DMS153 (cell line): ENCODE measurements around the gene IKBKG.
"Not testable (repeated sequence)": the region's sequence is repeated elsewhere in the genome, so short reads cannot be mapped to it uniquely, and the experiment has no call there.

Experiments
- DNase-seq: peaks from one replicate; lab custom pipeline; 2025; lab: John Stamatoyannopoulos, UW

IKBKG gene

DNA sequence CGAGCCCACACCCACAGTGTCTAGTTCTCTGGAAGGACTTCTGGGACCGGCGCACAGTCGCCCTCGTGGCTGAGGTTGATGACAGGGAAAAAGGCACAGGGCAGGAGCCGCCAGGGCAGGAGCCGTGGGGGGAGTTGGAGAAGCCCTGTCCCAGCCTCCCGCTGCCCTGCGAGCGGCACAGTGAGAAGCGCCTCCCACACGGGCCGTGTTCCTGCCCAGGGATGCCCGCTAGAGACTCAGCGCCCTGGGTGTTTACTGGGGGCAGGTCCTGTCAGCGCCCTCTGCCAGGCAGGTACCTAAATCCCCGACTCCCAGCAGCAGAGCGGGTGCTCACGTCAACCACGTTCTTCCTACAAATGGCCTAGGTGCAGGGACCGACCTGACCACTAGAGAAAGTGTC is 11.5 kb downstream of the IKBKG start:
- not testable (repeated sequence) for DNase-seq

DNA sequence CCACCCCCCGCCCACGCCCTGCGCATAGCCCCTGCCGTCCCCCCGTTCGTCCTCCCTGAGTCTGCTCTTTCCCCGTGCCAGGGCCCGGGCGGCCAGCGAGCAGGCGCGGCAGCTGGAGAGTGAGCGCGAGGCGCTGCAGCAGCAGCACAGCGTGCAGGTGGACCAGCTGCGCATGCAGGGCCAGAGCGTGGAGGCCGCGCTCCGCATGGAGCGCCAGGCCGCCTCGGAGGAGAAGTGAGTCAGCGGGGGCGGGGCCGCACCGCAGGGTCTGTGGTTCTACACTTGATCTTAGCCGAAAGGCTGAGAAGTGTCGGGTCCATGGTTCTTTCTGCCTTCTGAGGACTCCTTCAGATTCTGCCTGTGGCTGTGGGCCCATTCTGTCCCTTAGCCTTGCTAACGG is 12.9 kb downstream of the IKBKG start:
- not testable (repeated sequence) for DNase-seq

DNA sequence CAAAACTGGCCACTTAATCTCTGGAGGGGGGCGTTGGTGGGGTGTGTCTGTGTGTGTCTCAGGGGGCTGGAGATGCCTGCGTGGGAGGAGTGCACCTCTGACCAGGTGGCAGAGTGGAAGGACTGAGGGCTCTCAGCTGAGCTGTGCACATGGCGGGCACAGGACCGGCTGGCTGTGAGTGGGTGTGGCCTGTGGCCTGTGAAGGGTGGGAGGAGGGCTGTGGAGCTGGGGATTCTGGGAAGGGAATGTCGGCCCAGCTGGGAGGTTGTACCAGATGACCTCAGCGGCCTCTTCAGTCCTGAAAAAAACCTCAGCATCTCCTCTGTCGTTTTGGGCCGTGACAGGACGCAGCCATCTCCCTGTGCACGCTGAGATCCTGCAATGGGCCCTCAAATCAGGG is 14.9 kb downstream of the IKBKG start:
- DNase-seq = not testable (repeated sequence)

GRCh38 chrX:154570361-154570760 is 22.9 kb downstream of the IKBKG start:
- not testable (repeated sequence) for DNase-seq

GRCh38 chrX:154573061-154573460 is 25.6 kb downstream of the IKBKG start:
- not testable (repeated sequence) for DNase-seq

- DNase-seq = not testable (repeated sequence)
These were observed 27.7 kb downstream of the IKBKG start for GRCh38 chrX:154575076-154575475.

DNA sequence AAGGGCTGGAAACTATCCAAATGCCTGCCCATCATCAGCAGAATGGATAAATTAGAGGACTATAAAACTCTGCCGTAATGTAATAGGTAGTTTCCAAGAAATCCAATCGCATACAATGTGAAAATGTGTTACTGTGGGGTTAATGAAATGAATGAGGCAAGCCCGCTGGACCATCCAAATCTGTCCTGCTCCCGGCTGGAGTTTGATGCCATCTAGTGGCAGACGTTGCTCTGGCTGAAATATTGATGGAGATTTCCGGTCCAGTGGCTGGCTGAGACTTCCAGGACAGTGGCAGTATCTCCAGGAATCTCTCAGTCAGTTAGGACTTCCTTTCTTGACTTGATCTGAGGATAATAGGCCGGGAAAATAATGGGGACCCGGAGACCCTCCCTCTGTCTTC is 35.6 kb downstream of the IKBKG start:
- not testable (repeated sequence) for DNase-seq

DNA sequence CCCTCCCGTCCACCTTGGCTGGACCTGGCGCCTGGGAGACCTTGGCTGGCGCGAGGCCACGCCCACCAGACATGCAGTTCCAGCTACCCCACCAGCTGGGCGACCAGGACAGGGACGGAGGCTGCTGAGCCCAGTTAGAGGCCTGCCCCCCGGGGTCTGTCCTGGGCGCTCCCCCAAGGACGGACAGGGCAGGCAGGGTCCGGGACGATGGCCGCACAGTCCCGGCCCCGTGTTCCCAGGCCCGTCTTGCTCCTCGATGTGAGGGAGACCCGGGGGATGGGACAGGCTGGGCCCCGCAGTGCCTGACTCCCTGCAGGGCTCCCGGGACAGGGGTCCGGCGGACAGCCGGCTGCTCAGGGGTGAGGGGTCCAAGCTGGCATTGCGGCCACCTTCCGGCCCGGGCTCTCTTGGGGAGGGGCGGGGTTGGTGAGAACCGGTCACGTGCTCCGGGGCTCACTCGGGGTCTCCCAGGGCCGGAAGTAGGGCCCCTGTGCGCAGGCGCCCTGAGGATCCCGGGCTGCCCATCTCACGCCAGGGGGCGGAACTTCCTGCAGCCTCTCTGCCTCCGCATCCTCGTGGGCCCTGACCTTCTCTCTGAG is 37.3 kb downstream of the IKBKG start, which contains the start of gene CTAG1A:
Gene CTAG1A, plus strand, starts transcription at position 549 of the 599 bp plus-strand sequence. CDS start 74 bp downstream, outside the sequence.
- DNase-seq = not testable (repeated sequence)

- not testable (repeated sequence) for DNase-seq
These were observed 43.0 kb downstream of the IKBKG start for GRCh38 chrX:154590415-154590814.

DNA sequence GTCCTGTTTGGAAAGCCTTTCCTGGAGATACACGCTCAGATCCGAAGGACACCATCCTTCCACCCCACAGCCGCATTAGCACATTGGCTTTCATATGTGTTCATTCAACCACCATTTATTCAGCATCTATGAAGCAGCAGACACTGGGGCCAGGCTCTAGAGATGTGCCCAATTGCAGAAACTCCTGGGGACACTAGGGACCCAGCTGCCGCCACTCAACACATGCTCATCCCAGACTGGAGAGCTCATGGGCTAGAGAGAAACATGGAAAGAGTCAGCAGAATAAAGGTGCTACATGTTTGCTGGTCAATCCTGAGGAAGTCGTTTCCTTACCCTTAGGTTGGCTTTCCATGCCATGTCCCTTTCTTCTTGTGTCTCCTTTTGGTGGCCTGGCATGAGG is 45.1 kb downstream of the IKBKG start:
- no peak for DNase-seq

DNA sequence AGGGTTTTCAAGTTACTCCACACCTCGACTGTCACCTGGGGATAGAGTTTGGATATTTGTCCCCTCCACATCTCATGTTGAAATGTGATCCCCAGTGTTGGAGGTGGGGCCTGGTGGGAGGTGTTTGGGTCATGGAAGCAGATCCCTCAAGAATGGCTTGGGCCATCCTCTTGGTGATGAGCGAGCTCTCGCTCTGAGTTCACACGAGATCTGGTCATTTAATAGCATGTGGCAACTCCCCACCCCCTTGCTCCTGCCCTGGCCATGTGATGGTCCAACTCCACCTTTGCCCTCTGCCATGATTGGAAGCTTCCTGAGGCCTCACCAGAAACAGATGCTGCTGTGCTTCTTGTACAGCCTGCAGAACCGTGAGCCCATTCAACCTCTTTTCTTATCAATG is 45.8 kb downstream of the IKBKG start:
- no peak for DNase-seq

DNA sequence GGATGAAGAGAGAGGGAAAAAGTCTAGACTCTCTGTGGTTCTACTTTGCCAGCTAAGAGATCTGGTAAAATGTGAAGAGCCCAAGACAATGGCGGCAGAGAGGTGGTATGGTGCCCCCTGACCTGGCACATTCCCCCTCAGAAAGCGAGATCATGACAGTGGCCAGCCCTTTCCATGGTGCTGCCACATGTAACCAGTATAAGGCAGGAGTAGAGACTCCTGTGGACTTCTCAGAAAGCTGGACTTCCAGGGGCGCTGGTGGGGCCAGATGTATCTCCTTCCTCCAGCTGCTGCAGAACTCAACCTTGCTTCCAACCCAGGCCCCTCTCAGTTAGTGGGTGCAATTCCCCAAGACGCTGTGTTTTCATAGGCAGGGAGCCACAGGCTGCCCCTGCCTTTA is 47.1 kb downstream of the IKBKG start:
- DNase-seq = no peak

DNA sequence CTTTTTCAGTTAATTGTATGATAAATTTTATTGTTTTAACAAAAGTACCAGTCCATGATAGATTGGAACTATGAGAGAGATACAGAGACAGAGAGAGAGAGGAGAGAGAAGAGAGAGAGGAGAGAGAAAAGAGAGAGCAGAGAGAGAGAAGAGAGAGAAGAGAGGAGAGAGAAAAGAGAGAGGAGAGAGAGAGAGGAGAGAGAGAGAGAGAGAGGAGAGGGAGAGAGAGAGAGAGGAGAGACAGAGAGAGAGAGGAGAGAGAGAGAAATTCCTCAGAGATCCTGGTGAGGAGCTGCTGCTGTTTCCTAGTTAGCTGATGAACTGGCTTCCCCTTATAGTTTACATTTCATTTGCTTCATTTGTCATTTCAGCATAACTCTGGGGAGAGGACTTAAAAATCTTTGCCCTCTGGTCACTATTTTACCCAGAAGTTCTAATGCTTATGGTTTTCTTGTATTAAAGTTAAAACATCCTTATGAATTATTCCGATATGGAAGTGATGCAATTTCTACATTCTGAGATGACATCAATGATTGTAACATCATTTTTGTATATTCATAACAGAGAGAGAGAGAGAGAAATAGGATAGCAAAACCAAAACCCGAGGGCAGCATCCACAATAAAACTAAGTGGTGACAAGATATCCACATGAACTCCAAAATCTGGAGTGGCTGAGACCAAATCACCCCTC is 48.3 kb downstream of the IKBKG start:
- no peak for DNase-seq

DNA sequence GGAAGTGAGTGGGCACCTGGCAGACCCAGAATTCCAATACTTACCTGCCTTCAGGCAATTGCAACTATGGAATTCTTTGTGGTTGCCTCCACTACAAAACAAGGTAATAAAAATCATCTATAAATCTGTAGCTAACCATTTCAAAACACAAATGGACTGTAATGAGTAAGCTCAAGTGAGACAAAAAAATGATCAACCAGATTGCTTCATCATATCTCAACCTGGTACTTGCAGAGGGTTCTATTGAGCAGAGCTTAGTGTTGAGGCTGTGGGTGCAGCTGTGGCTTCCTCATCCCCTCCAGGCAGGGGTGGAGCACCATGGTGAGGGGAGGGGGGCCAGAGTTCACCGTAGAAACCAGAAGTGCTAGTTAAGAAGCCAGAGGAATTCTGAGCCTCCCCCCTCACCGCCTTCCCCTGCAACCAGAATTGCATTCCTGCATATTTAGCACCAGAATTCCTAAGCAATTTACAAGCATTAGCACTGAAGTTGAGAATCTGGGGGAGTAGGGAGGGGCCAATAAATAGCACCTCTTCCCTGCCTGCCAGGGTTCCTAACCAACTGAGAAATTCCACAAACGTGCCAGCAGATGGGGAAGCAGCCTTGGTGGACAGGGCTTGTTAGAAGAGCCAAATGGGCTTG is 49.0 kb downstream of the IKBKG start:
- no peak for DNase-seq

- no peak for DNase-seq
These were observed 49.8 kb downstream of the IKBKG start for GRCh38 chrX:154597221-154597620.

GRCh38 chrX:154598656-154599055 is 51.2 kb downstream of the IKBKG start:
- no peak for DNase-seq

- no peak for DNase-seq
These were observed 52.1 kb downstream of the IKBKG start for GRCh38 chrX:154599531-154599930.

- DNase-seq = no peak
These were observed 53.4 kb downstream of the IKBKG start for GRCh38 chrX:154600759-154601374.

DNA sequence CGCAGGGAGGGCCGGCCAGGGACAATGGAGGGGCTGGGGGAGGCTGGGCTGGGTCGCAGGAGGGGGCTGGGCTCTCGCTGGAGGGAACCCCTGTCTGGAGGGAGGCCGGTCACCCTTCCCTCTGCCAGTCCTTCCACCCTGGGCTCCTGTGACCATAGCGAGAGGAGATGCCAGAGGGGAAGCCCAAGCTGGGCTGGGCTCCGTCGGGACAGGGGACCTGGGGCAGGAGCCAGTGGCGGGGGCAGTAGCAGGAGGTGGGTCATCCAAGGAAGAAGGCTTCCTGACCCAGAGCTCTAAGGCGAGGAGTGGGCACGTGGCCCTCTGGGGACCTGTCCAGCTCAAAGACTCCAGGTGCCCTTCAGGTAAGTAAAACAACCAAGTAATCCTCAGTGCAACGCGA is 54.8 kb downstream of the IKBKG start:
- DNase-seq = no peak

DNA sequence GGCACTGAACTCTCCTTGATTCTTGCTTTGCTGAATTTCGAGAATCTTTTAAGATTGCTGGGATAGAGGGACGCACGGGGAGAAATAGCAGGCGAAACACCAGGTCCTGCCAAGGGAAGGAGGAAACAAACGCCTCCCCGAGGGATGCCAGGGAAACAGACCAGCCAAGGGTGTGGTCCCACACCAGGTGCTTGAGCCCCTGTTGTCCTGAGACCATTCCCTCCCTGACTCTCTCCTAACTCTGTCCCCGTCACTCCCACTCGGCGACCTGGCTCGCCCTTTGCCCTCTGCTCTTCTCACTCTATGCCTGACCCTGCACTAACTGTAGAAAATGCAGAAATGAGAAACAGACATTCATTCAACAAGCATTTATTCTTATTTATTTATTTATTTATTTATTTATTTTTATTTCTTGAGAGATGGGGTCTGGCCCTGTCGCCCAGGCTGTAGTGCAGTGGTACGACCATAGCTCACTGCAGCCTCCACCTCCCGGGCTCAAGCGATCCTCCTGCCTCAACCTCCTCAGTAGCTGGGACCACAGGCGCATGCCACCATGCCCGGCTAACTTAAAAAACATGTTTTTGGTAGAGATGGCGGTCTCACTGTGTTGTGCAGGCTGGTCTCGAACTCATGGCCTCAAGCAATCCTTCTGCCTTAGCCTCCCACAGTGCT is 55.5 kb downstream of the IKBKG start:
- DNase-seq = no peak

DNA sequence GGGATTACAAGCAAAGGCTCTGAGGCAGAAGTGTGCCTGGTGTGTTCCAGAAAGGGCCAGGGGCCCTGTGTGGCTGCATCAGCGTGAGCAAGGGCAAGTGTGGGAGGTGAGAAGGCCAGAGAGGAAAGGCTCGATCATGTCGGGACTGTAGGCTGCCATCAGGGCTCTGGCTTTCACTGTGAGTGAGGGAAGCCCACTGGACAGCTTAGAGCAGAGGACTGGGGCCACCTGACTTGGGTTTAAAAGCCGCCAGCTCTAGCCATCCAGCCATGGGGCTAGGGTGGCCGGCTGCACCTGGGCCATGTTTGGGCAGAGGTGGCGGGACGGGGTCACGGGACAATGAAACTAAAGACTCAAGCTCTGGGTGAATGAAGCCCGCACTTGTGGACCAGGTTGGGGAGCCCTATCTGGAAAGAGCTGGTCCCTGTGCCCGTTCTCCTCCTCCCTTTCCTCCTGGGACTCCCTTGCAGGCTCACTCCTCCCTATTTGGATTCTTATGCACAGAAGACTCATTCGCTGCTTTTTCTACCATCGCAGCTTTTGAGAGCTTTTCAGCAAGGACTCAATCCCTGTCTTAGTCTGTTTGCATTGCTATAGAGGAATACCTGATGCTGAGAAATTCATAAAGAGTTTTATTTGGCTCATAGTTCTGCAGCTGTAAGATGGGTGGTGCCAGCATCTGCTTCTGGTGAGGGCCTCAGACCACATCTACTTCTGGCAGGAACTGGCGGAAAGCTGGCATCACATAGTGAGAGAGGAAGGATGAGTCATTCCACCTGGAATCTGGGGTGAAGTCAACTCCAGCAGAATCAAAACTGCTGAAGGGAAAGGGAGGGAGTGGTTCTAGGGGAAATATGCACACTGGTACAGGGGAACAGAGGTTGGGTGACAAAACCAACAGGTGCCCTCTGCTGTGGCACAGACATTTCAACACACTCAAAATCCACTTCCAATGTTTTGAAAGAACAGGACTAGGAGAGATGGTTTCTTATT is 56.3 kb downstream of the IKBKG start:
- peak; percentile 24 for DNase-seq
